Peyer's patch (tissue), 4 donors: ENCODE measurements around the gene DPEP3. TPM values are rescaled to one million over a fixed set of nuclear protein-coding genes. Genes with fewer than 3 reads are reported as not detected.

ENCODE experiments used
- DNase-seq, 3 donors: peaks; one replicate each; pipeline ENCODE4 v3.0.0-alpha.2; 2017 to 2019
- H3K27ac ChIP-seq, 4 donors: fragments of 200-600 bp; sonication (generic); one replicate each; pipeline ENCODE4 v1.5.1; 2016 to 2019
- H3K27me3 ChIP-seq, 2 donors: fragments of 200-600 bp; sonication (generic); one replicate each; pipeline ENCODE4 v1.5.1; 2019
- H3K36me3 ChIP-seq, 3 donors: fragments of 200-600 bp; sonication (generic); one replicate each; pipeline ENCODE4 v1.5.1; 2016 to 2019
- H3K4me1 ChIP-seq, 4 donors: fragments of 200-600 bp; sonication (generic); one replicate each; pipeline ENCODE4 v1.5.1; 2016 to 2019
- H3K4me3 ChIP-seq, 4 donors: fragments of 200-600 bp; sonication (generic); 1 replicate in 3 of 4; 2 replicates in 1 of 4; pipeline ENCODE4 v1.5.1; 2016 to 2019; ENCODE audit warnings: mild to moderate bottlenecking in 1 of 4
- H3K9me3 ChIP-seq, 4 donors: fragments of 200-600 bp; sonication (generic); one replicate each; pipeline ENCODE4 v1.5.1; 2016 to 2019; ENCODE audit warnings: mild to moderate bottlenecking in 1 of 4
- CTCF ChIP-seq, 6 experiments: fragments of 450-650 bp in 4 of 6; fragments of 200-600 bp in 2 of 6; sonication (generic) in 1 of 6; IDR thresholded peaks; one replicate each; pipeline ENCODE4 v1.5.1; 2017 to 2019; ENCODE audit warnings: antibody characterized with exemption in 6 of 6, mild to moderate bottlenecking in 3 of 6, moderate library complexity in 1 of 6
- POLR2A ChIP-seq, 2 donors: fragments of 450-650 bp; IDR thresholded peaks; one replicate each; pipeline ENCODE4 v1.5.1; 2017; ENCODE audit warnings: antibody characterized with exemption in 2 of 2, mild to moderate bottlenecking in 2 of 2, moderate library complexity in 2 of 2
- total RNA-seq, 4 donors: library from RNA; depleted of rRNA; stranded (reverse); fragments of >200 nt; gene quantifications; one replicate each; pipeline ENCODE4 v1.1.0, GENCODE V29; 2016

DPEP3 gene
- total RNA-seq, 4 donors from 2014 or later = not detected

GRCh38 chr16:67962135-67962534 is 18.2 kb downstream of the DPEP3 start:
- TF ChIP-seq POLR2A (IDR thresholded peaks at IDR 0.05) = no peak
- no peak for TF ChIP-seq CTCF (IDR thresholded peaks at IDR 0.05)
- peaks cover 0 to 28% (median 0%) of the 10 kb centered on the region in 3 donors for H3K36me3 ChIP-seq
- H3K4me1 ChIP-seq = peaks cover 0 to 57% (median 3%) of the 10 kb centered on the region in 4 donors
- H3K27me3 ChIP-seq = no peaks in the 10 kb centered on the region
- H3K27ac ChIP-seq = peak overlapping the region in 1 of 4 donors; percentile 34
- no peak overlapping the region for H3K4me3 ChIP-seq
- no peak for DNase-seq
- H3K9me3 ChIP-seq = no peaks in the 10 kb centered on the region

GRCh38 chr16:67961551-67961957 is 18.7 kb downstream of the DPEP3 start:
- Histone ChIP-seq H3K27ac (peak overlapping the region in 2 of 4 donors; percentile 33 to 34), H3K4me1 (peaks cover 0 to 51% (median under 1%) of the 10 kb centered on the region in 4 donors), H3K36me3 (peaks cover 0 to 28% (median 0%) of the 10 kb centered on the region in 3 donors), H3K27me3 (no peaks in the 10 kb centered on the region), H3K4me3 (no peak overlapping the region), H3K9me3 (no peaks in the 10 kb centered on the region)
- DNase-seq = peak in 2 of 3 donors; percentile 75 to 85
- TF ChIP-seq POLR2A (IDR thresholded peaks at IDR 0.05) (no peak), CTCF (IDR thresholded peaks at IDR 0.05) (no peak)

- no peak for DNase-seq
- TF ChIP-seq CTCF (IDR thresholded peaks at IDR 0.05) = no peak
- no peak for TF ChIP-seq POLR2A (IDR thresholded peaks at IDR 0.05)
- H3K27ac ChIP-seq = peak overlapping the region; percentile 31 to 64 (median 51)
- no peaks in the 10 kb centered on the region for H3K27me3 ChIP-seq
- H3K4me3 ChIP-seq = no peak overlapping the region
- peaks cover 0 to 33% (median 0%) of the 10 kb centered on the region in 4 donors for H3K4me1 ChIP-seq
- peaks cover 0 to 36% (median 0%) of the 10 kb centered on the region in 3 donors for H3K36me3 ChIP-seq
- no peaks in the 10 kb centered on the region for H3K9me3 ChIP-seq
Observed at GRCh38 chr16:67959536-67960329, 20.6 kb downstream of the DPEP3 start.

DNA sequence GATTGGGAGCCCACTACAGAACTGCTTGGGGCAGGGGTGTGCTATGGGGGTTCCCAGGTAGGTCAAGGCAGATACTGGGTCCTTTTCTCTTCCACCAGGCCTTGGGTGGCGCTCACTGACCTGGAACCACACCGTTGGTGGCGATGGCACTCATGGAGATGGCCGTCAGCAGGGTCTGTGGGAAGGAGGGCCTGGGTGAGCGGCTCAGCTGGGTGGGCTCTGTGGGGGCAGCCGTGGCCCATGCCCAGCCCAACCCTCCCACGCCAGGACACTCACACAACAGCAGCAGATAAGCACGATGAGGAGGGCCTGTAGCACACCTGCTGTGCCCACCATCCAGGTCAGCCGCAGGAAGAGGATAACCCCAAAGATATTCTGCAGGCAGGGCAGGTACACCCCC is 22.7 kb downstream of the DPEP3 start:
- peaks cover 0 to 21% (median 0%) of the 10 kb centered on the region in 4 donors for H3K4me1 ChIP-seq

More for the DNA sequence above, 22.7 kb downstream of the DPEP3 start:
- no peaks in the 10 kb centered on the region for H3K27me3 ChIP-seq
- H3K4me3 ChIP-seq = no peak overlapping the region
- TF ChIP-seq CTCF (IDR thresholded peaks at IDR 0.05) (no peak), POLR2A (IDR thresholded peaks at IDR 0.05) (no peak)
- DNase-seq = no peak
- H3K9me3 ChIP-seq = no peaks in the 10 kb centered on the region
- H3K36me3 ChIP-seq = peaks cover 0 to 44% (median 0%) of the 10 kb centered on the region in 3 donors
- H3K27ac ChIP-seq = no peak overlapping the region
